Upper lobe of left lung (tissue), 4 donors: ENCODE results near the gene ZNF524.
"Not testable (repeated sequence)": the region's sequence is repeated elsewhere in the genome, so short reads cannot be mapped to it uniquely, and the experiment has no call there.

ENCODE experiments used
- EP300 ChIP-seq, 4 donors: sonication (generic); formaldehyde crosslinking; IDR thresholded peaks; one replicate each; pipeline ENCODE4 v1.5.1; 2017; ENCODE audit warnings: antibody characterized with exemption in 4 of 4, control low read depth in 2 of 4
- POLR2A ChIP-seq, 4 donors: fragments of 450-650 bp; IDR thresholded peaks; one replicate each; pipeline ENCODE4 v1.5.1; 2016 to 2017; ENCODE audit warnings: antibody characterized with exemption in 4 of 4, mild to moderate bottlenecking in 2 of 4
- POLR2AphosphoS5 ChIP-seq, 2 donors: sonication (generic); formaldehyde crosslinking; IDR thresholded peaks; one replicate each; pipeline ENCODE4 v1.5.1; 2017; ENCODE audit warnings: antibody characterized with exemption in 2 of 2

GRCh38 chr19:55583897-55584296 is 16.2 kb upstream of the ZNF524 start:
- not testable (repeated sequence) for TF ChIP-seq EP300, POLR2A, POLR2AphosphoS5 (IDR thresholded peaks at IDR 0.05)
